SK-N-DZ (cell line): ENCODE measurements around the gene UBXN1. TPM values are rescaled to one million over a fixed set of nuclear protein-coding genes. Genes with fewer than 3 reads are reported as not detected.
A peak's percentile ranks its signal among the peaks of the same experiment; 100 is the strongest.

Experiments used
- DNase-seq: peaks from one replicate; pipeline ENCODE4 v3.0.0-alpha.2; 2015; ENCODE audit warnings: low spot score
- polyA plus RNA-seq, 2 experiments: library from polyadenylated mRNA; depleted of rRNA; stranded (reverse); fragments of >200 nt; gene quantifications; 2 replicates each; pipeline ENCODE4 v1.2.3, GENCODE V29; 2014

UBXN1 gene
- 155 and 166 TPM in 2 replicates for polyA plus RNA-seq (2014; cell fraction: cytosol; rRNA removed)
- 169 and 171 TPM in 2 replicates for polyA plus RNA-seq (2014; cell fraction: nucleus; rRNA removed)

- DNase-seq = peak; percentile 90
These were observed at the start of gene UBXN1 for GRCh38 chr11:62678770-62679696. Gene UBXN1, minus strand, starts transcription at chr11:62679073. Its CDS starts 150 bp downstream, at chr11:62678923.

GRCh38 chr11:62728171-62728988, 49.5 kb upstream of the UBXN1 start, which contains the start of gene TTC9C:
Gene TTC9C, plus strand, starts transcription at chr11:62728486. Its CDS starts 363 bp downstream, at chr11:62728849.
- DNase-seq = peak; percentile 86

GRCh38 chr11:62727872-62728170, 48.9 kb upstream of the UBXN1 start:
- peak; percentile 99 for DNase-seq

- peak; percentile 99 for DNase-seq
These were observed 48.4 kb upstream of the UBXN1 start, which contains the start of gene HNRNPUL2 for GRCh38 chr11:62727165-62727871. Gene HNRNPUL2, minus strand, starts transcription at chr11:62727457. Its CDS starts 301 bp downstream, at chr11:62727156.

- DNase-seq = no peak
These were observed 48.0 kb upstream of the UBXN1 start for GRCh38 chr11:62726915-62727164.

- DNase-seq = peak; percentile 18
These were observed 47.5 kb upstream of the UBXN1 start for GRCh38 chr11:62726156-62726914.

- DNase-seq = no peak
These were observed 46.8 kb upstream of the UBXN1 start for GRCh38 chr11:62725646-62726045.

GRCh38 chr11:62724171-62724570, 45.3 kb upstream of the UBXN1 start:
- DNase-seq = no peak

- DNase-seq = no peak
These were observed 43.1 kb upstream of the UBXN1 start for GRCh38 chr11:62721994-62722393.

- DNase-seq = no peak
These were observed 40.6 kb upstream of the UBXN1 start for GRCh38 chr11:62719302-62719978.

- no peak for DNase-seq
These were observed 37.9 kb upstream of the UBXN1 start for GRCh38 chr11:62716816-62717215.

GRCh38 chr11:62716206-62716605, 37.3 kb upstream of the UBXN1 start:
- no peak for DNase-seq

- no peak for DNase-seq
These were observed 36.6 kb upstream of the UBXN1 start for GRCh38 chr11:62715150-62716130.

- no peak for DNase-seq
These were observed 34.5 kb upstream of the UBXN1 start for GRCh38 chr11:62713343-62713742.

- DNase-seq = no peak
These were observed 34.0 kb upstream of the UBXN1 start for GRCh38 chr11:62712861-62713260.

- DNase-seq = no peak
These were observed 33.5 kb upstream of the UBXN1 start for GRCh38 chr11:62712276-62712812.

GRCh38 chr11:62710001-62710345, 31.1 kb upstream of the UBXN1 start:
- DNase-seq = no peak

GRCh38 chr11:62709247-62710000, 30.6 kb upstream of the UBXN1 start:
- DNase-seq = peak; percentile 96
